MM.1S (cell line): ENCODE results near the gene LRRC31.

Experiments
- DNase-seq: peaks from one replicate; pipeline ENCODE4 v3.0.0-alpha.2; 2015
- H2AFZ ChIP-seq: fragments of 300-600 bp; sonication (generic); 2 replicates; pipeline ENCODE4 v1.6.0; 2016; ENCODE audit warnings: antibody characterized with exemption, low read length
- H3F3A ChIP-seq: fragments of 300-600 bp; sonication (generic); 2 replicates; pipeline ENCODE4 v1.6.1; 2016; ENCODE audit warnings: mild to moderate bottlenecking, antibody characterized with exemption, low read length, moderate library complexity, mixed read lengths; ENCODE audit not compliant: insufficient read depth
- H3K27ac ChIP-seq: fragments of 300-600 bp; sonication (generic); 2 replicates; pipeline ENCODE4 v1.5.1; 2016; ENCODE audit warnings: mild to moderate bottlenecking, low read length
- H3K27me3 ChIP-seq: fragments of 300-600 bp; sonication (generic); replicated peaks from 2 replicates; pipeline ENCODE4 v1.6.0; 2016; ENCODE audit warnings: low read length; ENCODE audit not compliant: insufficient read depth
- H3K36me3 ChIP-seq: fragments of 300-600 bp; sonication (generic); replicated peaks from 2 replicates; pipeline ENCODE4 v1.6.1; 2016; ENCODE audit warnings: mild to moderate bottlenecking, low read length, mixed read lengths; ENCODE audit not compliant: insufficient read depth
- H3K4me1 ChIP-seq: fragments of 300-600 bp; sonication (generic); 2 replicates; pipeline ENCODE4 v1.6.1; 2016; ENCODE audit warnings: low read length, mixed read lengths
- H3K4me2 ChIP-seq: fragments of 300-600 bp; sonication (generic); 2 replicates; pipeline ENCODE4 v1.6.0; 2016; ENCODE audit warnings: low read depth, low read length
- H3K4me3 ChIP-seq: fragments of 300-600 bp; sonication (generic); 2 replicates; pipeline ENCODE4 v1.5.1; 2016; ENCODE audit warnings: low read length, mixed read lengths
- H3K79me2 ChIP-seq: fragments of 300-600 bp; sonication (generic); 2 replicates; pipeline ENCODE4 v1.6.1; 2016; ENCODE audit warnings: mixed run types, low read length, mixed read lengths
- H3K9ac ChIP-seq: fragments of 300-600 bp; sonication (generic); 2 replicates; pipeline ENCODE4 v1.6.1; 2016; ENCODE audit warnings: low read length, mixed read lengths
- H3K9me2 ChIP-seq: fragments of 300-600 bp; sonication (generic); replicated peaks from 2 replicates; pipeline ENCODE4 v1.6.1; 2016; ENCODE audit warnings: mild to moderate bottlenecking, low read length, mixed read lengths; ENCODE audit not compliant: insufficient read depth
- H3K9me3 ChIP-seq: fragments of 300-600 bp; sonication (generic); replicated peaks from 2 replicates; pipeline ENCODE4 v1.6.1; 2016; ENCODE audit warnings: mild to moderate bottlenecking, low read length, mixed read lengths; ENCODE audit not compliant: insufficient read depth
- H4K20me1 ChIP-seq: fragments of 300-600 bp; sonication (generic); 2 replicates; pipeline ENCODE4 v1.6.1; 2016; ENCODE audit warnings: mild to moderate bottlenecking, low read length, moderate library complexity, mixed read lengths; ENCODE audit not compliant: insufficient read depth
- CTCF ChIP-seq: fragments of 300-600 bp; sonication (generic); IDR thresholded peaks from 2 replicates; pipeline ENCODE4 v1.5.1; 2016; ENCODE audit warnings: antibody characterized with exemption, low read length, mixed read lengths
- EZH2 ChIP-seq: fragments of 300-600 bp; sonication (generic); optimal IDR thresholded peaks from 2 replicates; pipeline ENCODE3; 2017; ENCODE audit warnings: low read depth, mild to moderate bottlenecking, antibody characterized with exemption, low read length, mixed read lengths
- EZH2phosphoT487 ChIP-seq: fragments of 300-600 bp; sonication (generic); IDR thresholded peaks from 2 replicates; pipeline ENCODE4 v1.6.1; 2018; ENCODE audit warnings: antibody characterized with exemption, low read length

LRRC31 gene

GRCh38 chr3:169846458-169847193 is 23.1 kb downstream of the LRRC31 start:
- Histone ChIP-seq H3K9me2 (no peaks in the 10 kb centered on the region), H3K36me3 (no peaks in the 10 kb centered on the region), H3K27me3 (no peaks in the 10 kb centered on the region), H3K4me2 (no peak overlapping the region), H3K9ac (no peak overlapping the region), H3K79me2 (no peaks in the 10 kb centered on the region), H3K9me3 (no peaks in the 10 kb centered on the region), H4K20me1 (no peaks in the 10 kb centered on the region), H3F3A (no peaks in the 10 kb centered on the region), H3K4me3 (no peak overlapping the region), H3K4me1 (no peaks in the 10 kb centered on the region), H2AFZ (no peak overlapping the region), H3K27ac (no peak overlapping the region)
- no peak for DNase-seq
- no peak for TF ChIP-seq CTCF
- TF ChIP-seq EZH2, result no peak
- no peak for TF ChIP-seq EZH2phosphoT487

GRCh38 chr3:169842960-169843359 is 26.8 kb downstream of the LRRC31 start:
- Histone ChIP-seq H3K27ac (no peak overlapping the region), H2AFZ (no peak overlapping the region), H3K36me3 (no peaks in the 10 kb centered on the region), H3K27me3 (no peaks in the 10 kb centered on the region), H3F3A (no peaks in the 10 kb centered on the region), H4K20me1 (no peaks in the 10 kb centered on the region), H3K9me3 (no peaks in the 10 kb centered on the region), H3K4me2 (no peak overlapping the region), H3K9ac (no peak overlapping the region), H3K4me3 (no peak overlapping the region), H3K9me2 (no peaks in the 10 kb centered on the region), H3K79me2 (no peaks in the 10 kb centered on the region), H3K4me1 (no peaks in the 10 kb centered on the region)
- TF ChIP-seq EZH2, result no peak
- no peak for TF ChIP-seq EZH2phosphoT487
- TF ChIP-seq CTCF, result no peak
- DNase-seq, result no peak

GRCh38 chr3:169841171-169841570 is 28.6 kb downstream of the LRRC31 start:
- H3K79me2 ChIP-seq, result no peaks in the 10 kb centered on the region
- no peaks in the 10 kb centered on the region for H3K36me3 ChIP-seq
- no peaks in the 10 kb centered on the region for H4K20me1 ChIP-seq
- no peaks in the 10 kb centered on the region for H3K9me3 ChIP-seq
- H3K4me1 ChIP-seq, result 0 out of 2 replicates have a peak, but pooled peaks cover 6% of the 10 kb centered on the region
- no peaks in the 10 kb centered on the region for H3K9me2 ChIP-seq
- DNase-seq, result no peak
- H3K27me3 ChIP-seq, result no peaks in the 10 kb centered on the region
- no peak overlapping the region for H3K9ac ChIP-seq
- TF ChIP-seq CTCF, result no peak
- no peak overlapping the region for H3K4me3 ChIP-seq
- H3F3A ChIP-seq, result no peaks in the 10 kb centered on the region
- no peak overlapping the region for H3K27ac ChIP-seq
- H3K4me2 ChIP-seq, result no peak overlapping the region
- no peak overlapping the region for H2AFZ ChIP-seq
